ENCODE results near the gene GALM.
"Not testable (repeated sequence)": the region's sequence is repeated elsewhere in the genome, so short reads cannot be mapped to it uniquely, and the experiment has no call there.

Gene GALM

GRCh38 chr2:38697116-38697840, 31.4 kb downstream of the GALM start:
- no peak overlapping the region for H3K4me3 ChIP-seq (ENCODE audit: low read length)
- DNase-seq (ENCODE audit: low read depth) = no peak
- TF ChIP-seq, protein P1, sequence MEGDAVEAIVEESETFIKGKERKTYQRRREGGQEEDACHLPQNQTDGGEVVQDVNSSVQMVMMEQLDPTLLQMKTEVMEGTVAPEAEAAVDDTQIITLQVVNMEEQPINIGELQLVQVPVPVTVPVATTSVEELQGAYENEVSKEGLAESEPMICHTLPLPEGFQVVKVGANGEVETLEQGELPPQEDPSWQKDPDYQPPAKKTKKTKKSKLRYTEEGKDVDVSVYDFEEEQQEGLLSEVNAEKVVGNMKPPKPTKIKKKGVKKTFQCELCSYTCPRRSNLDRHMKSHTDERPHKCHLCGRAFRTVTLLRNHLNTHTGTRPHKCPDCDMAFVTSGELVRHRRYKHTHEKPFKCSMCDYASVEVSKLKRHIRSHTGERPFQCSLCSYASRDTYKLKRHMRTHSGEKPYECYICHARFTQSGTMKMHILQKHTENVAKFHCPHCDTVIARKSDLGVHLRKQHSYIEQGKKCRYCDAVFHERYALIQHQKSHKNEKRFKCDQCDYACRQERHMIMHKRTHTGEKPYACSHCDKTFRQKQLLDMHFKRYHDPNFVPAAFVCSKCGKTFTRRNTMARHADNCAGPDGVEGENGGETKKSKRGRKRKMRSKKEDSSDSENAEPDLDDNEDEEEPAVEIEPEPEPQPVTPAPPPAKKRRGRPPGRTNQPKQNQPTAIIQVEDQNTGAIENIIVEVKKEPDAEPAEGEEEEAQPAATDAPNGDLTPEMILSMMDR (conservative IDR thresholded peaks at IDR 0.05; ENCODE audit: low read length) = no peak

DNA sequence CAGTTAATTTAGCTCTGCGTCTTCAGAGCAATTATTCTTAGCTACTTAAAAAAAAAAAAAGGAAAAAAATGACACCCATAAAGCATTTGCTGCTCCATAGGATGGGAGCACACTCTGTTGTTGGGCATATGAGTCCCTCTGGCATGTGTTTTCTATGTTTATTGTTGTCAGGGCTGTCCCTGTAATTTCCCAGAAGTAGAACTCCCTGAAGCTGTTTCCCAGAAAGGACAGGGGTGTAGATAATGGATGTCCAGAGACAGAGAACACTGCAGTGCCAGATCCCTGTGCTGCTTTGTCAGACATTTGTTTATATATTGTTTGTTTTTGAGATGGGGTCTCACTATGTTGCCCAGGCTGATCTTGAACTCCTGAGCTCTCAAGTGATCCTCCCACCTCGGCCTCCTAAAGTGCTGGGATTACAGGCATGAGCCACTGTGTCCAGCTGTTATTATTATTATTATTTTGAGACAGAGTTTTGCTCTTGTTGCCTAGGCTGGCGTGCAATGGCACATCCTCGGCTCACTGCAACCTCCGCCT, 32.6 kb downstream of the GALM start:
- TF ChIP-seq, protein P1 (conservative IDR thresholded peaks at IDR 0.05; ENCODE audit: low read length) = no peak
- no peak overlapping the region for H3K4me3 ChIP-seq (ENCODE audit: low read length)
- no peak for DNase-seq (ENCODE audit: low read depth)

DNA sequence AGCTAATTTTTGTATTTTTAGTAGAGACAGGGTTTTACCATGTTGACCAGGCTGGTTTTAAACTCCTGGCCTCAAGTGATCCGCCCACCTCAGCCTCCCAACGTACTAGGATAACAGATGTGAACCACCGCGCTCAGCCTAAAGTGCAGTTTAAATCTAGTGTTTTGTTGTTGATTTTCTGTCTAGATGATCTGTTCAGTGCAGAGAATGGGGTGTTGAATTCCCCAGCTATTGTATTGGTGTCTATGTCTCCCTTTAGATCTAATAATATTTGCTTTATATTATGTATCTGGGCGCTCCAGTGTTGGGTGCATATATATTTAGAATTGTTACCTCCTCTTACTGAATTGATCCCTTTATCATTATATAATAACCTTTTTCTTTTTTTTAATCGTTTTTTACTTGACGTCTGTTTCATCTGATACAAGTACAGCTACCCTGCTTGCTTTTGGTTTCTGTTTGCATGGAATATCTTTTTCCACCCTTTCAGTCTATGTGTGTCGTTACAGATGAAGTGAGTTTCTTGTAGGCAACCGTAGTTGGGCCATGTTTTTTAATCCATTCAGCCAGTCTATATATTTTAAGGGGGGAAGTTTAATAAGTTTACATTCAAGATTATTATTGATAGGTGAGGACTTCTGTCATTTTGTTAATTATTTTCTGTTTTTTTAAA, 34.3 kb downstream of the GALM start:
- H3K4me3 ChIP-seq (ENCODE audit: low read length) = no peak overlapping the region
- no peak for DNase-seq (ENCODE audit: low read depth)
- TF ChIP-seq, protein P1 (conservative IDR thresholded peaks at IDR 0.05; ENCODE audit: low read length) = no peak

DNA sequence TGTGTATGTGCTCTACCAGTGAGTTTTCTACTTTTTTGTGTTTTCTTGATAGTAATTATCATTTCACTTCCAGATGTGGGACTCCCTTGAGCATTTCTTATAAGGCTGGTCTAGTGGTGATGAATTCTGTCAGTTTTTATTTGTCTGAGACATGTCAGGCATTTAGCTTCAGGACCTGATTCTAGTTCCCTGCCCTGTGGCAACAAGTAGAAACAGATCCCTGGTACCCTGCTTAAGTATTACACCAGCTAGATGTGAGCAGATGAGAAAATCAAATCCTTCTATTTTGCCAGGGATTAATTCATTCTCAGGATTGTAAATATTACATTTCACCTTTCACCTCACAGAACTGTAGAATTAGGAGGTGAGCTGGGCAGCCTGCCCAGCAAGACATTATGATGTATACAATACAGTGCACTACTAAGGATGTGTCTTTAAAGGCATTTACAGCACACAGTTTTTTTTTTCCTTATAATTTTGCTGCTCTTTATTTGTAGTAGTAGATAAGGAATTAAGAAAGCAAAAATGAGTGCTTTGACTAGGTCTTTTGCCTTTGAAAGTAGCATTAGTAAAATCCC, 35.1 kb downstream of the GALM start:
- no peak overlapping the region for H3K4me3 ChIP-seq (ENCODE audit: low read length)
- TF ChIP-seq, protein P1 (conservative IDR thresholded peaks at IDR 0.05; ENCODE audit: low read length) = no peak
- DNase-seq (ENCODE audit: low read depth) = no peak

DNA sequence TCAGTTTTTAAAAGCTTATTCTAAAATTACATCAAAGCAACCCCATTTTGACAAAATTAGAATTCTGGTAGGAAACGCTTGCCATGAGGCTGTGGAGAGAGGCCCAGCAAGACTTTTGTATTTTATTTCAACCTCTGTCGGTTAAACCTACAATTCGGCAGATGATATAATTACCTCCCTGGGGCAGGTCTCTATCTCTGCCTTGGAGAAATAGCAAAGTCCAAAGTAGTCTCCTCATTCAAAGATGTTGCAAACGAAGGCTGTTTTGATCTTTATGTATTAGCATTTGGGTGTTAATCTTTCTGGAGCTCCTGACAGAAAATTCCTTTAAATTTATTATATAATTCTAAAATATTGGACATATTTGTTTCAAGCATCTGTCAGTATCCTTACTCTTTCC, 35.6 kb downstream of the GALM start:
- H3K4me3 ChIP-seq (ENCODE audit: low read length) = no peak overlapping the region
- TF ChIP-seq, protein P1 (conservative IDR thresholded peaks at IDR 0.05; ENCODE audit: low read length) = no peak
- DNase-seq (ENCODE audit: low read depth) = no peak

GRCh38 chr2:38702413-38702812, 36.5 kb downstream of the GALM start:
- H3K4me3 ChIP-seq (ENCODE audit: low read length) = no peak overlapping the region
- peak; percentile 83 for DNase-seq (ENCODE audit: low read depth)
- TF ChIP-seq, protein P1 (conservative IDR thresholded peaks at IDR 0.05; ENCODE audit: low read length) = no peak

DNA sequence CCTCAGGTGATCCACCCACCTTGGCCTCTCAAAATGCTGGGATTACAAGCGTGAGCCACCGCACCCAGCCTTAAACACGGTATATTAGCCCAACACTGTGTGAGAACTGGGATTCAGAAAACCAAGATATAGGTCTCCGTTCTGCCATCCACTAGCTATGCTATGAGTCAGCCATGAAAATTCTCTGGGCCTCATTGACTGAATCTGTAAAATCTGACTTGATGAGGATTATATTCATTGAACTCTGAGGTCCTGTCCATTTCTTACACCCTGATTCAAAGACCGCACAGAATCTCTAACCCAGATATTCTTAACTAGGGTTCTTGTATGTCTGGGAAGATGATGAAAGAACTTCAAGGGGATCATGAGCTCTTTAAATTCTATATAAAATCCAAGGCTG, 37.4 kb downstream of the GALM start:
- H3K4me3 ChIP-seq (ENCODE audit: low read length); DNase-seq (ENCODE audit: low read depth): not testable (repeated sequence)

Data from AG10803 (cell line).